A549 (cell line): ENCODE measurements around the gene CPN1.

ENCODE experiments used
- CEBPB ChIP-seq, 2 experiments: fragments of >200 bp in 1 of 2; sonication (Bioruptor Twin) in 1 of 2; formaldehyde crosslinking in 1 of 2; IDR thresholded peaks; 2 replicates each; pipeline ENCODE4 v1.6.1; 2012 to 2016
- CHD4 ChIP-seq: fragments of 200-600 bp; sonication (generic); IDR thresholded peaks from 2 replicates; pipeline ENCODE4 v1.6.1; 2016; ENCODE audit warnings: antibody characterized with exemption, mild to moderate bottlenecking, borderline replicate concordance
- CTCF ChIP-seq: fragments of >200 bp; sonication (Bioruptor Twin); formaldehyde crosslinking; IDR thresholded peaks from 3 replicates; pipeline ENCODE4 v1.5.1; 2016
- HOXA7 ChIP-seq: fragments of 250-450 bp; sonication (Bioruptor Pico); IDR thresholded peaks from 2 replicates; pipeline ENCODE4 v1.5.0; 2020; ENCODE audit warnings: mild to moderate bottlenecking, moderate library complexity
- JUNB ChIP-seq: fragments of >200 bp; sonication (Bioruptor Twin); formaldehyde crosslinking; IDR thresholded peaks from 2 replicates; pipeline ENCODE4 v1.6.1; 2016
- MYC ChIP-seq: IDR thresholded peaks from 2 replicates; pipeline ENCODE4 v1.6.1; 2012; ENCODE audit warnings: mild to moderate bottlenecking, inconsistent platforms, low read length, improper control_type of control experiment, borderline replicate concordance
- USF2 ChIP-seq: fragments of 450-650 bp; IDR thresholded peaks from 2 replicates; pipeline ENCODE4 v1.6.1; 2014; ENCODE audit warnings: antibody characterized with exemption

DNA sequence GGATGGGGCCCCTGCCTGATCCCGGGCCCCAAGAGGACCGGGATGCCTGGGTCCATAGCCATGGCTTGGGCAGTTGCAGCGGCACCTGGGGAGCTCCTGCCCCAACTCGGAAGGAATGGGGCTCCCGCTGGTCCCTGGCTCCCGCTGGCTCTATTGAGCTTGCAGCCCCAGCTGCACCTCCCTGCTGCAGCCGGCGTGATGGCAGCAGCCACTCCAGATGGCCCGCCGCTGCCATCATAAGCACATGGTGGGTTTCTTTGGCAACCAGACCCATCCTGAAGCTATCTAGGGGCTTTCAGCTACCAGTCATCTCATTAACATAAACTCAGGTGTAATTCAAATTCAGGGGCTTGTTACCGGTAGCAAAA is 60.8 kb downstream of the CPN1 start:
- TF ChIP-seq CEBPB (IDR thresholded peaks at IDR 0.05) (no peak), CTCF (no peak), MYC (no peak), HOXA7 (no peak), CHD4 (no peak), USF2 (no peak), JUNB (no peak)
